Activated T-helper 2 cell treated with anti-CD3 and anti-CD28 coated beads, Interferon-gamma antibody, Interleukin-2, Interleukin-4, amounts not matched to agents 10 μg/mL and 5 μg/mL and 100 μg/mL, durations not matched to agents 14 hours and 24 hours and 36 hours (primary cell): ENCODE results near the gene IL1RAP. TPM values are rescaled to one million over a fixed set of nuclear protein-coding genes. Genes with fewer than 3 reads are reported as not detected.
A peak's percentile ranks its signal among the peaks of the same experiment; 100 is the strongest.
"Not testable (repeated sequence)": the region's sequence is repeated elsewhere in the genome, so short reads cannot be mapped to it uniquely, and the experiment has no call there.

Experiments used
- DNase-seq: peaks from one replicate; pipeline ENCODE4 v3.0.0; 2021; ENCODE audit warnings: low spot score
- H3K27ac Mint-ChIP-seq: one replicate; pipeline ENCODE4 v1.8.0; 2021; ENCODE audit warnings: mixed read lengths
- H3K27me3 Mint-ChIP-seq: one replicate; pipeline ENCODE4 v1.8.0; 2021; ENCODE audit warnings: low read depth, mixed read lengths
- H3K36me3 Mint-ChIP-seq: one replicate; pipeline ENCODE4 v1.8.0; 2021; ENCODE audit warnings: low read depth, mixed read lengths
- H3K4me1 Mint-ChIP-seq: one replicate; pipeline ENCODE4 v1.8.0; 2021; ENCODE audit warnings: low read depth, mixed read lengths
- H3K4me3 Mint-ChIP-seq: one replicate; pipeline ENCODE4 v1.8.0; 2021; ENCODE audit warnings: low read depth, mild to moderate bottlenecking, moderate library complexity, mixed read lengths
- H3K9me3 Mint-ChIP-seq: one replicate; pipeline ENCODE4 v1.8.0; 2021; ENCODE audit warnings: mixed read lengths
- intact Hi-C: fragments of 100-400 bp; cut with micrococcal nuclease; formaldehyde crosslinking; loops from one replicate; pipeline ENCODE4 v1.15.1; 2023
- total RNA-seq: library from RNA; stranded (reverse); gene quantifications from 2 replicates; pipeline ENCODE4 v1.2.3, GENCODE V29; 2022

Gene IL1RAP
- 34.5 and 38.6 TPM in 2 replicates for total RNA-seq

GRCh38 chr3:190513409-190514370 lies at the start of gene IL1RAP:
Gene IL1RAP (plus strand): TSS chr3:190514085. CDS start chr3:190564290, 50,205 bp downstream.
- Mint-ChIP-seq H3K4me1 (peaks cover 39% of the 10 kb centered on the region), H3K4me3 (peak within 1 kb of the TSS; percentile 90), H3K9me3 (no peaks in the 10 kb centered on the region), H3K36me3 (peaks cover 31% of the 10 kb centered on the region), H3K27ac (peak within 1 kb of the TSS; percentile 97), H3K27me3 (no peaks in the 10 kb centered on the region)
- DNase-seq: peak; percentile 89
- intact Hi-C loops: loop anchor here (1.0 to 10.0 kb wide), 7 partner anchors 21 to 209 kb away; no protein-coding TSS in a partner anchor

DNA sequence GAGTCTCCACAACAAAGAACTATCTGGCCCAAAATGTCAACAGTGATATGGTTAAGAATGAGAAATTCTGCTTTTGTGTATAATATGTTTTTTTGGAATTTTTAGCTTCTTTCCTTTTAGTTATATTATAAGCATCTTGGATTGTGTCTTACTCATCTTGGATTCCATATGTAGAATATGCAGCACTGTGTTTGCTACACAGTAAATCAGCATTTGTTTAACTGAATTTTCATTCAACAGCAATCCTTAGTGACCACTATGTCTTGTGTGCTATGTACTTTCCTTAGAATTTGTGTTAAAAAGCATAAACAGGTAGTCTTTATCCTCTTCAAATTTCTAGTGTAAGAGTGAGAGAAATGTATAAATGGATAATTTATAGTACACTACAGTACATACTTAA lies 46.0 kb upstream of the IL1RAP start:
- Mint-ChIP-seq H3K4me1 (no peaks in the 10 kb centered on the region), H3K27me3 (peaks cover 40% of the 10 kb centered on the region), H3K4me3 (no peak overlapping the region), H3K27ac (no peak overlapping the region), H3K9me3 (peaks cover 12% of the 10 kb centered on the region), H3K36me3 (no peaks in the 10 kb centered on the region)
- intact Hi-C loops: no loop called here
- DNase-seq: no peak

DNA sequence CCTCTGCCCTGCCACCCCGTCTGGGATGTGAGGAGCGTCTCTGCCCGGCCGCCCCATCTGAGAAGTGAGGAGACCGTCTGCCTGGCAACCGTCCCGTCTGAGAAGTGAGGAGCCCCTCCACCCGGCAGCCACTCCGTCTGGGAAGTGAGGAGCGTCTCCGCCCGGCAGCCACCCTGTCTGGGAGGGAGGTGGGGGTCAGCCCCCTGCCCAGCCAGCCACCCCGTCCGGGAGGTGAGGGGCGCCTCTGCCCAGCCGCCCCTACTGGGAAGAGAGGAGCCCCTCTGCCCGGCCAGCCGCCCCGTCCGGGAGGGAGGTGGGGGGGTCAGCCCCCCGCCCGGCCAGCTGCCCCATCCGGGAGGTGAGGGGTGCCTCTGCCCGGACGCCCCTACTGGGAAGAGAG lies 40.6 kb upstream of the IL1RAP start:
- intact Hi-C loops, DNase-seq, H3K4me3 Mint-ChIP-seq, H3K4me1 Mint-ChIP-seq, H3K36me3 Mint-ChIP-seq, H3K27ac Mint-ChIP-seq: not testable (repeated sequence)
- Mint-ChIP-seq H3K9me3 (peaks cover 12% of the 10 kb centered on the region), H3K27me3 (peaks cover 20% of the 10 kb centered on the region)

DNA sequence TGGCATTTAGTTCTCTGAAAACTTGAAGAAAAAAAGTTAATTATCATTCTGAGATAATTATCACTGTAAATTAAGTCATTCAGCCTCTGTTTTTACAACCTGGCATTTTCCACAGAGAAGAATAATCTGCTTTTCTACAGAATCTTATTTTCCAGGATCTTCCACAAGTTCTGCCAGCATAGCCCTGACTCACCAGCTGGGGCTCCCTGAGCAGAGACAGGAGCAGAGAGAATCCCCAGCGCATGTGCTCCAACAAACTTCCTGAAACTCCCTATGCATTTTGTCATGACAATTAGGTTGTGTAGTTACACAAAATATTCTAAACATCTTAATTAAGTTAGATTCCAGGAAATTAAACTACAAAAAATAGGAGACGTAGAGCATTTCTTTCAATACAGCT lies 32.1 kb upstream of the IL1RAP start:
- no peak overlapping the region for H3K4me3 Mint-ChIP-seq
- H3K36me3 Mint-ChIP-seq: no peaks in the 10 kb centered on the region
- H3K27me3 Mint-ChIP-seq: peaks cover 29% of the 10 kb centered on the region
- H3K27ac Mint-ChIP-seq: no peak overlapping the region
- intact Hi-C loops: no loop called here
- H3K9me3 Mint-ChIP-seq: peaks cover 12% of the 10 kb centered on the region
- H3K4me1 Mint-ChIP-seq: no peaks in the 10 kb centered on the region
- DNase-seq: no peak

- Mint-ChIP-seq H3K4me1 (peaks cover 5% of the 10 kb centered on the region), H3K27me3 (peaks cover 61% of the 10 kb centered on the region), H3K4me3 (no peak overlapping the region), H3K9me3 (peaks cover 12% of the 10 kb centered on the region), H3K36me3 (no peaks in the 10 kb centered on the region), H3K27ac (no peak overlapping the region)
- DNase-seq: no peak
- intact Hi-C loops: no loop called here
Measured at GRCh38 chr3:190485830-190486532, 27.9 kb upstream of the IL1RAP start.

DNA sequence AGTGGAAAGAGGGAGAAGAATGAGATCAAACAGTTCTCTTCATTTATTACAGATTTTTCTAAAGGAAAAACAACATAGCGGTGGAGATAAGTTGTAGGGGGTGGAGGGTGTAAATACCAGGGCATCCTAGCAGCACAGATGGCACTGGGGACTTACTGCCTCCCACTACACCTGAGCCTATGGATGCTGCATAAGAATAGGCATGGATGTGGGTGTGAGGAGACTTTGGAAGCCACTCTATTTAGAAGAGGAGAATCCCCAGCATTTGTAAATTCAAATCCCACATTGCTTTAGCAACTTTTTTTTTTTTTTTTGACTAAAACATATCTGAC lies 27.4 kb upstream of the IL1RAP start:
- H3K27me3 Mint-ChIP-seq: peaks cover 66% of the 10 kb centered on the region

DNA sequence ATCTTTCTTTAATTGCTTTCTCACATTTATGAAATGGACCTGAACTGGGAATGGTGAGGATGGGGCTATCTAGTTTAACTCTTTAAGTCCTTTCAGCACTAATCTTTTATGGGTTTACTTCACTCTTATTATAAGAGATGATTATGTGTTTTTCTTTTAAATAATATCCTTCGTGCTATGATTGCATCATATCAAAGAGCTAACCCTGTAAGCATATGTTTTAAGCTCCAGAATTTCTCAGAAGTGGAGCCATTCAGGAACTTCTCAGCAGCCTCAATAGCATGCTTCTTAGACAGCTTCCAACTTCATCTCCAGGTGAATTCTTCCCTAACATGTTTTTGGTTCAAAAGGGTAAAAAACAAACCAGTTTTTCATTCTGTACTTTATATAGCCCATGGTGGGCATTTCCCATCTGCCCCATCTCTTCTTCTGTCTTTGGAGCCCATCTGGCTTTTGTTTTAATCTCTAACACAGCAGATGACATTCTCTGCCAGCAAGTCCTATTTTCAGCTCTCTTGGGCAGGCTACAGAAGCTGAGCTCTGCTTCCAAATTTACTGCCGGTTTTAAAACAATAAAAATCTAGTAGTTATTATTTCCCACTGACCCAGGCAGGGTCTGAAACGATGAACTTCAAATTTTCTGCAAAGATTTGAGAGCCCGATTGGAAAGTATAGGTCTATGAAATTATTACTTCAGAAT lies 26.8 kb upstream of the IL1RAP start:
- DNase-seq: no peak
- Mint-ChIP-seq H3K27me3 (peaks cover 62% of the 10 kb centered on the region), H3K4me1 (peaks cover 16% of the 10 kb centered on the region), H3K4me3 (no peak overlapping the region), H3K9me3 (peaks cover 8% of the 10 kb centered on the region), H3K36me3 (no peaks in the 10 kb centered on the region), H3K27ac (no peak overlapping the region)
- intact Hi-C loops: no loop called here

More for the DNA sequence above, 27.4 kb upstream of the IL1RAP start:
- Mint-ChIP-seq H3K4me1 (peaks cover 10% of the 10 kb centered on the region), H3K27ac (no peak overlapping the region), H3K9me3 (peaks cover 12% of the 10 kb centered on the region), H3K36me3 (no peaks in the 10 kb centered on the region), H3K4me3 (no peak overlapping the region)
- intact Hi-C loops: no loop called here
- no peak for DNase-seq

GRCh38 chr3:190491533-190492054 lies 22.3 kb upstream of the IL1RAP start:
- Mint-ChIP-seq H3K27ac (no peak overlapping the region), H3K27me3 (peaks cover 73% of the 10 kb centered on the region)

GRCh38 chr3:190492129-190492528 lies 21.8 kb upstream of the IL1RAP start:
- no peak overlapping the region for H3K27ac Mint-ChIP-seq
- H3K36me3 Mint-ChIP-seq: no peaks in the 10 kb centered on the region
- peaks cover 73% of the 10 kb centered on the region for H3K27me3 Mint-ChIP-seq
- H3K4me3 Mint-ChIP-seq: no peak overlapping the region
- no peak for DNase-seq
- intact Hi-C loops: loop anchor here (5.0 kb wide), 2 partner anchors 45 to 205 kb away; partner anchors contain the start of gene TMEM207
- peaks cover 37% of the 10 kb centered on the region for H3K4me1 Mint-ChIP-seq
- no peaks in the 10 kb centered on the region for H3K9me3 Mint-ChIP-seq

More at GRCh38 chr3:190491533-190492054, 22.3 kb upstream of the IL1RAP start:
- H3K4me3 Mint-ChIP-seq: no peak overlapping the region
- no peak for DNase-seq
- peaks cover 35% of the 10 kb centered on the region for H3K4me1 Mint-ChIP-seq
- no peaks in the 10 kb centered on the region for H3K9me3 Mint-ChIP-seq
- intact Hi-C loops: loop anchor here (1.0 to 5.0 kb wide), 6 partner anchors 22 to 206 kb away; partner anchors contain the start of gene TMEM207
- H3K36me3 Mint-ChIP-seq: no peaks in the 10 kb centered on the region

DNA sequence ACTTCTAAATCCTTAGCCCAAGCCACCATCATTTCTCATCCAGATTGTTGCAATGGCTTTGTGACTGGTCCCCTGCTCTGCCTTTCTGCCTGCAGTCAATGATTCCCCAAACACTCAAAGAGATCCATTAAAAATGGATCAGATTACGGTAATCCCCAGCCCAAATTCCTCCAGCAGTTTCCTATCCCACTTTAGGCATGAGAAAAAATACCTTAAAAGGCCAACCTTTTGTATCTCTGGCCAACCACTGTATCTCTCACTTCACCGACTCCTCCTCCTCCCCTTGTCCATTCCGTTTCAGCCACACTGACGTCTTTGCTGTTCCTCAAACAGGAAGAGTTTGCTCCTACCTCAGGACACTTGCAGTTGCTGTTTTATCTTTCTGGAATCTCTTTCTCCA lies 20.9 kb upstream of the IL1RAP start:
- H3K4me3 Mint-ChIP-seq: no peak overlapping the region
- H3K9me3 Mint-ChIP-seq: no peaks in the 10 kb centered on the region
- no peak for DNase-seq
- H3K4me1 Mint-ChIP-seq: peaks cover 37% of the 10 kb centered on the region
- intact Hi-C loops: loop anchor here (5.0 kb wide), 2 partner anchors 46 to 204 kb away; partner anchors contain the start of gene TMEM207
- no peak overlapping the region for H3K27ac Mint-ChIP-seq
- no peaks in the 10 kb centered on the region for H3K36me3 Mint-ChIP-seq
- peaks cover 71% of the 10 kb centered on the region for H3K27me3 Mint-ChIP-seq

GRCh38 chr3:190494907-190495306 lies 19.0 kb upstream of the IL1RAP start:
- Mint-ChIP-seq H3K36me3 (no peaks in the 10 kb centered on the region), H3K4me1 (peaks cover 34% of the 10 kb centered on the region), H3K9me3 (no peaks in the 10 kb centered on the region), H3K4me3 (no peak overlapping the region), H3K27me3 (peaks cover 68% of the 10 kb centered on the region), H3K27ac (no peak overlapping the region)
- intact Hi-C loops: loop anchor here (5.0 kb wide), 2 partner anchors 48 to 202 kb away; partner anchors contain the start of gene TMEM207
- DNase-seq: no peak

GRCh38 chr3:190495354-190495753 lies 18.5 kb upstream of the IL1RAP start:
- DNase-seq: no peak
- Mint-ChIP-seq H3K4me3 (no peak overlapping the region), H3K27me3 (peaks cover 66% of the 10 kb centered on the region), H3K4me1 (peaks cover 34% of the 10 kb centered on the region), H3K27ac (no peak overlapping the region), H3K36me3 (no peaks in the 10 kb centered on the region), H3K9me3 (no peaks in the 10 kb centered on the region)
- intact Hi-C loops: no loop called here
